Mesothelial cell of epicardium (in vitro differentiated cells): Measurements from ENCODE around the gene ERC1. TPM values are rescaled to one million over a fixed set of nuclear protein-coding genes. Genes with fewer than 3 reads are reported as not detected.

Experiments
- DNase-seq, 2 experiments: peaks; one replicate each; pipeline ENCODE4 v3.0.0; 2021; ENCODE audit warnings: low spot score in 2 of 2; ENCODE audit not compliant: unreplicated experiment in 2 of 2
- H3K27ac Mint-ChIP-seq: 2 replicates; pipeline ENCODE4 v1.8.0; 2021; ENCODE audit warnings: mixed read lengths
- H3K27me3 Mint-ChIP-seq: 2 replicates; pipeline ENCODE4 v1.8.0; 2021; ENCODE audit warnings: low read depth, mixed read lengths
- H3K36me3 Mint-ChIP-seq: 2 replicates; pipeline ENCODE4 v1.8.0; 2021; ENCODE audit warnings: mixed read lengths
- H3K4me1 Mint-ChIP-seq: 2 replicates; pipeline ENCODE4 v1.8.0; 2021; ENCODE audit warnings: mixed read lengths
- H3K4me3 Mint-ChIP-seq: 2 replicates; pipeline ENCODE4 v1.8.0; 2021; ENCODE audit warnings: mild to moderate bottlenecking, moderate library complexity, mixed read lengths
- H3K9me3 Mint-ChIP-seq: 2 replicates; pipeline ENCODE4 v1.8.0; 2021; ENCODE audit warnings: mixed read lengths
- total RNA-seq: library from RNA; stranded (reverse); gene quantifications from 3 replicates; pipeline ENCODE4 v1.2.1, GENCODE V29; 2021
- TF ChIP-seq, protein P1 (sequence below): fragments of 200-600 bp; sonication (generic); IDR thresholded peaks from one replicate; pipeline ENCODE4 v1.5.0; 2021; ENCODE audit warnings: antibody characterized with exemption; ENCODE audit not compliant: unreplicated experiment

The ERC1 gene
- total RNA-seq, 1 donor from 2014 or later, result 66.1 TPM

DNA sequence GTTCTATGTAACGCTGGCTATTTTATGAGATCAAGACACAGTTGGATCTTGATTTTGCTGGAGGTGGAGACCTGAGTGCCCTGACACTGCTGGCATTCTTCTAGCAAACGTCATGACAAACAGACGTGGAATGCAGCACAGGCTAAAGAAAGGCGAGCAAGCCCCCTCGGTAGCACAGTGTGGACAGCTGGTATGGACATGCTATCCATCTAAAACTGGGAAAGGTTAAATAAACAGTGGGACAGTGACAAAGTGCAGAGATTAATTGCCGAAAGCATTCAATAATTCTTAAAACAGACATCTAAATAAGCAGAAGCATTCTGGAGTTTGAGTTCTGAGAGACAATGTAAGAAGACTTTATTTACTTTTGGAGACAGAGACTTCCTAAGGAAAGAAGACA lies 366.1 kb downstream of the ERC1 start:
- Mint-ChIP-seq H3K4me3 (no peak overlapping the region), H3K27ac (peak overlapping the region; percentile 65), H3K36me3 (no peaks in the 10 kb centered on the region), H3K9me3 (no peaks in the 10 kb centered on the region), H3K4me1 (peaks cover 21% of the 10 kb centered on the region), H3K27me3 (no peaks in the 10 kb centered on the region)
- DNase-seq, result no peak
- TF ChIP-seq, protein P1, sequence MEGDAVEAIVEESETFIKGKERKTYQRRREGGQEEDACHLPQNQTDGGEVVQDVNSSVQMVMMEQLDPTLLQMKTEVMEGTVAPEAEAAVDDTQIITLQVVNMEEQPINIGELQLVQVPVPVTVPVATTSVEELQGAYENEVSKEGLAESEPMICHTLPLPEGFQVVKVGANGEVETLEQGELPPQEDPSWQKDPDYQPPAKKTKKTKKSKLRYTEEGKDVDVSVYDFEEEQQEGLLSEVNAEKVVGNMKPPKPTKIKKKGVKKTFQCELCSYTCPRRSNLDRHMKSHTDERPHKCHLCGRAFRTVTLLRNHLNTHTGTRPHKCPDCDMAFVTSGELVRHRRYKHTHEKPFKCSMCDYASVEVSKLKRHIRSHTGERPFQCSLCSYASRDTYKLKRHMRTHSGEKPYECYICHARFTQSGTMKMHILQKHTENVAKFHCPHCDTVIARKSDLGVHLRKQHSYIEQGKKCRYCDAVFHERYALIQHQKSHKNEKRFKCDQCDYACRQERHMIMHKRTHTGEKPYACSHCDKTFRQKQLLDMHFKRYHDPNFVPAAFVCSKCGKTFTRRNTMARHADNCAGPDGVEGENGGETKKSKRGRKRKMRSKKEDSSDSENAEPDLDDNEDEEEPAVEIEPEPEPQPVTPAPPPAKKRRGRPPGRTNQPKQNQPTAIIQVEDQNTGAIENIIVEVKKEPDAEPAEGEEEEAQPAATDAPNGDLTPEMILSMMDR, result no peak

DNA sequence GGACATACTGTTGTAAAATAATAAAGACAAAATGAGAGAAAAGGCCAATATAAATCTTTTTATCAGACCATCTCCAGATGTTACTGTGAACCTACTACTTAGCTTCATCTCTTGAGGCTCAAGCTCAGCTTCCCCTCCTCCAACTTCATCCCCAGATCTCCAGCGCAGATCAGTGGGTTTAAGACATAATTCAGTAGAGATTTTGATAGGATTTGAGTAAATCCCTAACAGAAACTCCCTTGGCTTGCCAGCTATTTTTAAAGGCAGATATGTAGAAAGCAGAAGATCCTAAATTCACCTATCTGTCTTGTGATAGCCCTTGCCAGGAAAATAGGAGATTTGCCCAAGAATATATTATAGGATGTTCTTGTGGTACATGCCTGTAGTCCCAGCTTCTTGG lies 366.7 kb downstream of the ERC1 start:
- TF ChIP-seq, protein P1, result no peak
- H3K4me1 Mint-ChIP-seq, result peaks cover 20% of the 10 kb centered on the region

GRCh38 chr12:1360441-1361210 lies 369.6 kb downstream of the ERC1 start:
- Mint-ChIP-seq H3K27ac (no peak overlapping the region), H3K9me3 (no peaks in the 10 kb centered on the region), H3K27me3 (no peaks in the 10 kb centered on the region), H3K4me3 (no peak overlapping the region), H3K4me1 (peaks cover 16% of the 10 kb centered on the region), H3K36me3 (no peaks in the 10 kb centered on the region)
- TF ChIP-seq, protein P1, result no peak
- DNase-seq, result no peak

More for the DNA sequence above, 366.7 kb downstream of the ERC1 start:
- Mint-ChIP-seq H3K4me3 (no peak overlapping the region), H3K27ac (no peak overlapping the region), H3K36me3 (no peaks in the 10 kb centered on the region), H3K9me3 (no peaks in the 10 kb centered on the region), H3K27me3 (no peaks in the 10 kb centered on the region)
- DNase-seq, result no peak

DNA sequence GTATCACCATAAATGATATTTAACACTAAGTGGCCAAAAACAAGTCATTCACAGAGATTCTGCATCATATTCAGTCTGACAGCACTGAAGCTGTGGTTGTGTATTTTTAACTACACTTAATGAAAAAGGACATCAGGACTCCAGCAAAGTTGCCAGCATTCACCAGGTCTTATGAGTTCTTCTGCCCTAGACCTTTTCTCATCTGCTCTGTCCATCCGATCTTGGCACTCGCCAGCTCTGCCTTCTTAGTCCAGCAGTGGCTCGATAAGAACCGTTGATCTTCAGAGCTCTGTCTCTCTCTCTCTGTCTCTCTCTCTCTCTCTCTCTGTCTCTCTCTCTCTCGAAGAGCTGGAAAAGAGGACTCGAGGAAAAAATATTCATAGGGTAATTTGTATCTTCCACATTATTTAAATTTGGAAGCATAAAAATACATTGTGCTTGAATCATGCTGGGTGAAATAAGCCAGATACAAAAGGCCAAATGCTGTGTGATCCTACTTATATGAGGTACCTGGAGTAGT lies 371.2 kb downstream of the ERC1 start:
- peaks cover 14% of the 10 kb centered on the region for H3K4me1 Mint-ChIP-seq
- no peak for DNase-seq
- TF ChIP-seq, protein P1, result no peak
- no peaks in the 10 kb centered on the region for H3K36me3 Mint-ChIP-seq
- no peak overlapping the region for H3K27ac Mint-ChIP-seq
- no peaks in the 10 kb centered on the region for H3K9me3 Mint-ChIP-seq
- H3K27me3 Mint-ChIP-seq, result no peaks in the 10 kb centered on the region
- no peak overlapping the region for H3K4me3 Mint-ChIP-seq

DNA sequence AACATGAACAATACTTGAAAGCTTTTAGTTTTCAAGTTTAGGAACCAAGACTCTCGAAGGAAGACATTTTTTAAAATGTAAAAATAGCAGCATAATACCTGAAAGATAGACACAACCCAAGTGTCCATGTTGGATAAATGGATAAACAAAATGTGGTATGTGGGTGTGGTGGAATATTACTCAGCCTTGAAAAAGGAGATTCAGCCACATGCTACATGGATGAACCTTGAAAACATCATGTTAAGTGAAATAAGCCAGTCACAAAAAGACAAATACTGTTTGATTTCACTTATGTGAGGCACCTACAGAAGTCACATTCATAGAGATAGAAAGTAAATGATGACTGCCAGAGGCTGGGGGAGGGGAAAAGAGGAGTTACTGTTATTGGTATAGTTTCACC lies 374.7 kb downstream of the ERC1 start:
- H3K36me3 Mint-ChIP-seq, result no peaks in the 10 kb centered on the region
- DNase-seq, result no peak
- no peak overlapping the region for H3K4me3 Mint-ChIP-seq
- H3K9me3 Mint-ChIP-seq, result no peaks in the 10 kb centered on the region
- H3K27me3 Mint-ChIP-seq, result no peaks in the 10 kb centered on the region
- H3K4me1 Mint-ChIP-seq, result peaks cover 20% of the 10 kb centered on the region
- H3K27ac Mint-ChIP-seq, result no peak overlapping the region
- TF ChIP-seq, protein P1, result no peak
